Measurements from ENCODE around the gene OSBPL6.
"Not testable (repeated sequence)": the region's sequence is repeated elsewhere in the genome, so short reads cannot be mapped to it uniquely, and the experiment has no call there.

The OSBPL6 gene

GRCh38 chr2:178417916-178418315 is 223.6 kb downstream of the OSBPL6 start:
- no peak for TF ChIP-seq CTCF (IDR thresholded peaks at IDR 0.05; ENCODE audit: low read depth, low read length, missing control alignments)
- Histone ChIP-seq H3K27me3 (replicated peaks) (no peaks in the 10 kb centered on the region), H3K4me3 (ENCODE audit: low read depth, low read length) (no peak overlapping the region), H3K36me3 (replicated peaks) (no peaks in the 10 kb centered on the region), H3K27ac (no peak overlapping the region)
- in situ Hi-C loops (cut with HindIII; ENCODE audit: low pct_ligation_motif_present, low sequenced_read_pairs), result loop anchor here (25.0 kb wide), 1 partner anchor 281 kb away; no protein-coding TSS in a partner anchor
- no peak for DNase-seq

- in situ Hi-C loops (cut with HindIII; ENCODE audit: low pct_ligation_motif_present, low sequenced_read_pairs), result loop anchor here (25.0 kb wide), 1 partner anchor 281 kb away; no protein-coding TSS in a partner anchor
- Histone ChIP-seq H3K27me3 (replicated peaks) (no peaks in the 10 kb centered on the region), H3K27ac (no peak overlapping the region), H3K36me3 (replicated peaks) (no peaks in the 10 kb centered on the region), H3K4me3 (ENCODE audit: low read depth, low read length) (no peak overlapping the region)
- TF ChIP-seq CTCF (IDR thresholded peaks at IDR 0.05; ENCODE audit: low read depth, low read length, missing control alignments), result no peak
- DNase-seq, result no peak
These were observed 224.1 kb downstream of the OSBPL6 start for GRCh38 chr2:178418426-178418825.

GRCh38 chr2:178419123-178419522 is 224.8 kb downstream of the OSBPL6 start:
- Histone ChIP-seq H3K36me3 (replicated peaks) (no peaks in the 10 kb centered on the region), H3K4me3 (ENCODE audit: low read depth, low read length) (no peak overlapping the region), H3K27me3 (replicated peaks) (no peaks in the 10 kb centered on the region), H3K27ac (no peak overlapping the region)
- in situ Hi-C loops (cut with HindIII; ENCODE audit: low pct_ligation_motif_present, low sequenced_read_pairs), result loop anchor here (25.0 kb wide), 1 partner anchor 282 kb away; no protein-coding TSS in a partner anchor
- DNase-seq, result peak; percentile 31
- TF ChIP-seq CTCF (IDR thresholded peaks at IDR 0.05; ENCODE audit: low read depth, low read length, missing control alignments), result peak; percentile 40

- Histone ChIP-seq H3K27ac (no peak overlapping the region), H3K27me3 (replicated peaks) (no peaks in the 10 kb centered on the region), H3K36me3 (replicated peaks) (no peaks in the 10 kb centered on the region), H3K4me3 (ENCODE audit: low read depth, low read length) (no peak overlapping the region)
- in situ Hi-C loops (cut with HindIII; ENCODE audit: low pct_ligation_motif_present, low sequenced_read_pairs), result loop anchor here (25.0 kb wide), 1 partner anchor 283 kb away; no protein-coding TSS in a partner anchor
- TF ChIP-seq CTCF (IDR thresholded peaks at IDR 0.05; ENCODE audit: low read depth, low read length, missing control alignments), result no peak
- DNase-seq, result no peak
These were observed 226.2 kb downstream of the OSBPL6 start for GRCh38 chr2:178420463-178420999.

- no peak overlapping the region for H3K4me3 ChIP-seq (ENCODE audit: low read depth, low read length)
- TF ChIP-seq CTCF (IDR thresholded peaks at IDR 0.05; ENCODE audit: low read depth, low read length, missing control alignments), result no peak
- no peak for DNase-seq
- H3K27me3 ChIP-seq (replicated peaks), result no peaks in the 10 kb centered on the region
- in situ Hi-C loops (cut with HindIII; ENCODE audit: low pct_ligation_motif_present, low sequenced_read_pairs), result loop anchor here (25.0 kb wide), 1 partner anchor 285 kb away; no protein-coding TSS in a partner anchor
- H3K36me3 ChIP-seq (replicated peaks), result no peaks in the 10 kb centered on the region
- no peak overlapping the region for H3K27ac ChIP-seq
These were observed 227.8 kb downstream of the OSBPL6 start for GRCh38 chr2:178422097-178422496.

GRCh38 chr2:178423746-178424145 is 229.4 kb downstream of the OSBPL6 start:
- H3K27ac ChIP-seq; H3K4me3 ChIP-seq (ENCODE audit: low read depth, low read length); H3K27me3 ChIP-seq (replicated peaks); DNase-seq: not testable (repeated sequence)
- H3K36me3 ChIP-seq (replicated peaks), result peaks cover 10% of the 10 kb centered on the region
- in situ Hi-C loops (cut with HindIII; ENCODE audit: low pct_ligation_motif_present, low sequenced_read_pairs), result loop anchor here (25.0 kb wide), 1 partner anchor 286 kb away; no protein-coding TSS in a partner anchor

Measured in brain microvascular endothelial cell (primary cell).